Measurements from ENCODE around the gene COL6A1. TPM values are rescaled to one million over a fixed set of nuclear protein-coding genes. Genes with fewer than 3 reads are reported as not detected.

The COL6A1 gene
- total and polyA plus RNA-seq, 2 experiments from 2014 or later = 296 to 592 TPM

DNA sequence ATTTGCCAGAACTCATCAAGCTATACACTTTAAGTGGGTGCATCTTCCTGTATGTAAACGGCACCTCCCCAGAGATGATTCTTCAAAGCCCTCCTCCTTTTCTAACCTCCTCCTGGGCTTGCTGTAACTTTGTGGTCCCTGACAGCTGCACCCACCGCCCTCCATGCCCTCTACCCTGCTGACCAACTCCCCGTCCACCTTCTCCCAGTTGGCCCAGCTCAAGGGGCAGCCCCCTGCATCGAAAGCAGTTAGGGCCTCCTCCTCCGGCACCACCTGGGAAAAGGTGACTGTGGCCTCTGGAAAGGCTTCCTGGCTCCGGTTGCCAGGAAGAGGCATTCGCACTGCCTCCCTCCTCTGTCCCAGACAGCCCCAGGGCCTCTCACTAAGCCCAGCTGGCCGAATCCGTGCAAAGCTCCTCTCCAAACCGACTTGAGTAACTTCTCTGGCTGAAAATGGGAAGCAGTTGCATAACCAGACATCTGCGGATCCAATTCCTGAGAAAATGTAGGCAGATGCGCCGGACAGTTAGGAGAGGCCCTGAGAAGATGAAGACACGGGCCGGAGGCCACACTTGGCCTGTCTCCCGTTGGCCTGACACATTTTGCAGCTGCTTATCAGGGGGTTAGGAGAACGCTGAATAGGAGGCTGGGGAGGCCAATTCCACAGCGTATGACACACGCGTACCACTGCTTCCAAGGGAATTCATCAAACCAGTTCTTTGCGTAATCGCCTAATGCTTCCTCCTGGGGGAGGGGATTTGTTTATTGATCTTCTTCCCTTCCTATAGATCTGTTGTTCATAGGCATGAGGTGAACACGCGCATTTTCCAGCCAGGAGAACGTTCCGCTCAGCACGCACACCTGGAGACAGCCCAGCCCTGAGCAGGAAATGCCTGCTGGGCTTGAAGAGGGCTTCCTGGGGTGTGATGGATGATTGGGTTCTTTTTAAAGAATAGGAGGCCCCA lies 67.6 kb downstream of the COL6A1 start:
- no peaks in the 10 kb centered on the region for H4K20me1 ChIP-seq (ENCODE audit: insufficient read depth, poor library complexity, severe bottlenecking)
- H3K79me2 ChIP-seq = no peaks in the 10 kb centered on the region
- no peaks in the 10 kb centered on the region for H3K9me3 ChIP-seq (ENCODE audit: low read depth)
- no peaks in the 10 kb centered on the region for H3K36me3 ChIP-seq (replicated peaks; ENCODE audit: insufficient read depth, low read depth)
- H3K4me1 ChIP-seq (ENCODE audit: insufficient read depth) = peaks cover 10% of the 10 kb centered on the region
- H3K4me3 ChIP-seq = no peak overlapping the region
- no peaks in the 10 kb centered on the region for H3K27me3 ChIP-seq
- H3K4me2 ChIP-seq = peak overlapping the region; percentile 42
- no peak overlapping the region for H2AFZ ChIP-seq
- peak overlapping the region; percentile 91 for H3K27ac ChIP-seq
- TF ChIP-seq EZH2 (IDR thresholded peaks at IDR 0.05; ENCODE audit: borderline replicate concordance) = no peak
- TF ChIP-seq EZH2phosphoT487 (IDR thresholded peaks at IDR 0.05; ENCODE audit: low read depth, severe bottlenecking, unreplicated experiment) = no peak
- TF ChIP-seq, protein P1, sequence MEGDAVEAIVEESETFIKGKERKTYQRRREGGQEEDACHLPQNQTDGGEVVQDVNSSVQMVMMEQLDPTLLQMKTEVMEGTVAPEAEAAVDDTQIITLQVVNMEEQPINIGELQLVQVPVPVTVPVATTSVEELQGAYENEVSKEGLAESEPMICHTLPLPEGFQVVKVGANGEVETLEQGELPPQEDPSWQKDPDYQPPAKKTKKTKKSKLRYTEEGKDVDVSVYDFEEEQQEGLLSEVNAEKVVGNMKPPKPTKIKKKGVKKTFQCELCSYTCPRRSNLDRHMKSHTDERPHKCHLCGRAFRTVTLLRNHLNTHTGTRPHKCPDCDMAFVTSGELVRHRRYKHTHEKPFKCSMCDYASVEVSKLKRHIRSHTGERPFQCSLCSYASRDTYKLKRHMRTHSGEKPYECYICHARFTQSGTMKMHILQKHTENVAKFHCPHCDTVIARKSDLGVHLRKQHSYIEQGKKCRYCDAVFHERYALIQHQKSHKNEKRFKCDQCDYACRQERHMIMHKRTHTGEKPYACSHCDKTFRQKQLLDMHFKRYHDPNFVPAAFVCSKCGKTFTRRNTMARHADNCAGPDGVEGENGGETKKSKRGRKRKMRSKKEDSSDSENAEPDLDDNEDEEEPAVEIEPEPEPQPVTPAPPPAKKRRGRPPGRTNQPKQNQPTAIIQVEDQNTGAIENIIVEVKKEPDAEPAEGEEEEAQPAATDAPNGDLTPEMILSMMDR (IDR thresholded peaks at IDR 0.05; ENCODE audit: poor library complexity) = no peak
- H3K9me2 ChIP-seq (replicated peaks; ENCODE audit: insufficient read depth) = no peaks in the 10 kb centered on the region
- DNase-seq (ENCODE audit: low spot score) = peak; percentile 80
- 44% methylated on average over 27 of the region's 27 CpGs for WGBS (ENCODE audit: low lambda C conversion rate, missing lambda C conversion rate)

DNA sequence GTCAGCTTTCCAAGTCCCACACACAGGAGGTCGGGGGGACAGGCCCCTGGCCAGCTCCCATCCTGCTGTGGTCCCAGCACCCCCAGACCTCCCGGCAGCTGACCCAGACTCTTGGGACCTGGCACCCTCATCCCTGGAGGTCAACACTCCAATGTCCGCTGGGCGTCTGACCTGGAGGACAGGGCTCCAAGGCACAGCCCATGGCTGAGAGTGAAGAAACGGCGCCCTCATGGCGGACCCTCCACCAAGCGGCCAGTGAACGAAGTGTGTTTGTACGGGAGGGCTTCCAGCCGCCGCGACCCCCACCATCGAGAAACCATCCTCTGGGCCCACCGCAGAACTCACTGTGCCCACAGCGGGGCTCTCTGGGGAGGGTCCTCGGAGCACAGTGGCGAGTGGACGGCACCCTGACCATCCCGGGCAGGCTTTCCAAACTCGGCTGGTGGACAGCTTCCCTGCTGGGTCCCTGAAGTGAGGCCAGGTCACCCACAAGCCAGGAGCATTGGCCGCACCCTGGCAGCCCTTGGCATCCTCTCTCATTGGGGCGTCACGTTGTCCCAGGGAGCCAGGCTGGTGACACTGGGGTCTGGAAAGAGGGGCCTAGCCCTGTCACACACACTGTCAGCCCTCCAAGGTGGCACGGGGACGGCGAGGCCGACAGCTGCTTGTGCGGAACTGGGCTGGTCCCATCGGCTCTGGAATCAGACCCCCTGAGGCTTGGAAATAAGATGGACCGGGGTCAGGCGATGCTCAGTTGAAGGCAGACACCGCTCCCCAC lies 68.5 kb downstream of the COL6A1 start:
- DNase-seq (ENCODE audit: low spot score) = no peak
- WGBS (ENCODE audit: low lambda C conversion rate, missing lambda C conversion rate) = 95% methylated on average over 33 of the region's 33 CpGs
- H3K27ac ChIP-seq = peak overlapping the region; percentile 91
- H3K27me3 ChIP-seq = no peaks in the 10 kb centered on the region
- TF ChIP-seq EZH2 (IDR thresholded peaks at IDR 0.05; ENCODE audit: borderline replicate concordance) (no peak), EZH2phosphoT487 (IDR thresholded peaks at IDR 0.05; ENCODE audit: low read depth, severe bottlenecking, unreplicated experiment) (no peak)
- TF ChIP-seq, protein P1 (IDR thresholded peaks at IDR 0.05; ENCODE audit: poor library complexity) = no peak
- no peaks in the 10 kb centered on the region for H3K36me3 ChIP-seq (replicated peaks; ENCODE audit: insufficient read depth, low read depth)
- H4K20me1 ChIP-seq (ENCODE audit: insufficient read depth, poor library complexity, severe bottlenecking) = no peaks in the 10 kb centered on the region
- H3K4me3 ChIP-seq = no peak overlapping the region
- H2AFZ ChIP-seq = no peak overlapping the region
- H3K79me2 ChIP-seq = no peaks in the 10 kb centered on the region
- H3K9me3 ChIP-seq (ENCODE audit: low read depth) = no peaks in the 10 kb centered on the region
- H3K4me1 ChIP-seq (ENCODE audit: insufficient read depth) = peaks cover 10% of the 10 kb centered on the region
- peak overlapping the region; percentile 31 for H3K4me2 ChIP-seq
- H3K9me2 ChIP-seq (replicated peaks; ENCODE audit: insufficient read depth) = no peaks in the 10 kb centered on the region

DNA sequence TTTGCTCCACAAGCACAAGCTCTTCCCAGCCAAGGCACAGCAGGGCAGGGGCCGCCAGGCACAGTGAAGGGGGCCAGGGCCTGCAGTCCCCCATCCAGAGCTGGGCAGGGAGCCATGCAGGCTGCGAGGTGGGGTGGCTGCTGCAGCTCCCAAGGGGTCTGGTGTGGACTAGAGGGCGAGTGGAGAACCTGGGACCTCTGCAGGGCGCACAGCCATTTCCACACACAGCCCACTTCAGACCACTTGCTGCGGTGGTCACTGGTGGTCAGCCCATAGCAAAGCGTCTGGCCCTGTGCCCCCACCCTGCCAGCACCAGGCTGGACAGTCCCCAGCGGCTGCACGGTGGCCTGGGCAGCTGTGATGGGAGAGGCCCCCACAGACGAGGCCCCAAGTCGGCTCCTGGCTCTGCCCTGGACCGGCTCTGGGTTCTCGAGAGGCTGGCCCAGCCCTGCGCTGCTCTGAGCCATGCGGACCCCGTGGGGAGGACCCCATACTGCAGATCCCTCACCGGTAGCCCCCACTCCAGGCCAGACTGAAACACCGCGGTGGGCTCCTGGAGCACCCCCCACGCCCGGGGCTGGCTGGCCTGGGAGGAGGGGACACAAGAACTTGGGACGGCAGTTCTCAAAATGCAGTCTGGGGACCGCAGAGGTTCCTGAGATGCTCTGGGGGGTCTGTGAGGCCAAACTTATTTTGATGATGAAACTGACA lies 69.3 kb downstream of the COL6A1 start:
- no peaks in the 10 kb centered on the region for H3K9me3 ChIP-seq (ENCODE audit: low read depth)
- no peak overlapping the region for H3K27ac ChIP-seq
- no peaks in the 10 kb centered on the region for H3K9me2 ChIP-seq (replicated peaks; ENCODE audit: insufficient read depth)
- peaks cover 10% of the 10 kb centered on the region for H3K4me1 ChIP-seq (ENCODE audit: insufficient read depth)
- no peak overlapping the region for H3K4me3 ChIP-seq
- WGBS (ENCODE audit: low lambda C conversion rate, missing lambda C conversion rate) = 95% methylated on average over 22 of the region's 22 CpGs
- no peaks in the 10 kb centered on the region for H3K79me2 ChIP-seq
- no peak for TF ChIP-seq EZH2 (IDR thresholded peaks at IDR 0.05; ENCODE audit: borderline replicate concordance)
- TF ChIP-seq, protein P1 (IDR thresholded peaks at IDR 0.05; ENCODE audit: poor library complexity) = no peak
- no peak for TF ChIP-seq EZH2phosphoT487 (IDR thresholded peaks at IDR 0.05; ENCODE audit: low read depth, severe bottlenecking, unreplicated experiment)
- no peak overlapping the region for H3K4me2 ChIP-seq
- H3K27me3 ChIP-seq = no peaks in the 10 kb centered on the region
- no peaks in the 10 kb centered on the region for H3K36me3 ChIP-seq (replicated peaks; ENCODE audit: insufficient read depth, low read depth)
- no peak for DNase-seq (ENCODE audit: low spot score)
- no peak overlapping the region for H2AFZ ChIP-seq
- H4K20me1 ChIP-seq (ENCODE audit: insufficient read depth, poor library complexity, severe bottlenecking) = no peaks in the 10 kb centered on the region

Measured in hepatocyte (in vitro differentiated cells).